Muscle layer of colon (tissue), 2 donors: Measurements from ENCODE around the gene WFDC10A.
"Not testable (repeated sequence)": the region's sequence is repeated elsewhere in the genome, so short reads cannot be mapped to it uniquely, and the experiment has no call there.

Source experiments
- H3K27ac ChIP-seq: one replicate; pipeline ENCODE4 v1.7.0; 2013; ENCODE audit warnings: low read depth, mild to moderate bottlenecking, low read length, moderate library complexity
- H3K27me3 ChIP-seq, 2 donors: one replicate each; pipeline ENCODE4 v1.7.0; 2013; ENCODE audit warnings: low read length in 2 of 2, mild to moderate bottlenecking in 2 of 2; ENCODE audit not compliant: insufficient read depth in 2 of 2, control insufficient read depth in 1 of 2
- H3K36me3 ChIP-seq: one replicate; pipeline ENCODE4 v1.7.0; 2013; ENCODE audit warnings: mild to moderate bottlenecking, low read length; ENCODE audit not compliant: insufficient read depth
- H3K4me1 ChIP-seq: one replicate; pipeline ENCODE4 v1.7.0; 2013; ENCODE audit warnings: mild to moderate bottlenecking, low read length; ENCODE audit not compliant: insufficient read depth
- H3K4me3 ChIP-seq, 2 donors: one replicate each; pipeline ENCODE4 v1.7.0; 2013; ENCODE audit warnings: low read length in 2 of 2, low read depth in 1 of 2, mild to moderate bottlenecking in 1 of 2, moderate library complexity in 1 of 2
- H3K9ac ChIP-seq: one replicate; pipeline ENCODE4 v1.7.0; 2013; ENCODE audit warnings: low read length
- H3K9me3 ChIP-seq: one replicate; pipeline ENCODE4 v1.7.0; 2013; ENCODE audit warnings: mild to moderate bottlenecking, low read length
- donor health status: abdominal sarcoma.
- donor health status: Adenocarcinoma of cecum.

WFDC10A gene

DNA sequence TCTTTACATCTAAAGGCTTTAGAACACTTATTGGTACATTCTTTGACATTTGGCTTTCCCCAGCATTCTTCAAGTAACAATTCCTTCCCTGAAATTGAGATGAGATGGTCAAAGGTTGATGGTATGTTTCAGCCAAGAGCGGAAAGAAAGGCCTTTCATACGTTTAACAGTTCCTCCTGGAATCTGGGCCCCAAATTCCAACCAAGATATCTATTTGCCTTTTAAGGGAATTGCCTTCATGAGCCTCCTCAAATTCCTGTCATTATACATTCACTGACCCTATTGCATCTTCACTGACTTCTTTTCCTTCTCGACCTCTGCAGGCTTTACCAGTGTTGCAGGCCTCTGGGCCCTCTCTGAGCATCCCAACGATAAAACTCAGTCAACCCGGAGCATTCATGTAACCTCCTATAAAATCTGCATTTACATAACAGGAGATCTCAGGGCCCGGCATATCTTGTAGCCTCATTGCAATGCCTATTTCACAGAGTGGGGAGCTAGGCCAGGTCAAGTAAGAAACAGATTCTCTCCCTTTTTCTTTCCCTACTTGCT lies 19.8 kb downstream of the WFDC10A start:
- Histone ChIP-seq H3K4me3 (no peak overlapping the region), H3K36me3 (no peaks in the 10 kb centered on the region), H3K27ac (no peak overlapping the region), H3K27me3 (no peaks in the 10 kb centered on the region), H3K4me1 (no peaks in the 10 kb centered on the region), H3K9me3 (no peaks in the 10 kb centered on the region), H3K9ac (no peak overlapping the region)

DNA sequence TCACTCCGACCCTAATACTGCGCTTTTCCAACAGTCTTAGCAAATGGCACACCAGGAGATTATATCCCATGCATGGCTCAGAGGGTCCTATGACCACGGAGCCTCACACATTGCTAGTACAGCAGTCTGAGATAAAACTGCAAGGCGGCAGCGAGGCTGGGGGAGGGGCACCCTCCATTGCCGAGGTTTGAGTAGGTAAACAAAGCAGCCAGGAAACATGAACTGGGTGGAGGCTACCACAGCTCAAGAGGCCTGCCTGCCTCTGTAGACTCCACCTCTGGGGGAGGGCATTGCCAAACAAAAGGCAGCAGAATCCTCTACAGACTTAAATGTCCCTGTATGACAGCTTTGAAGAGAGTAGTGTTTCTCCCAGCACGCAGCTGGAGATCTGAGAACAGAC lies 22.2 kb downstream of the WFDC10A start:
- H3K9me3 ChIP-seq, H3K27me3 ChIP-seq, H3K4me3 ChIP-seq, H3K9ac ChIP-seq, H3K27ac ChIP-seq, H3K4me1 ChIP-seq, H3K36me3 ChIP-seq: not testable (repeated sequence)

DNA sequence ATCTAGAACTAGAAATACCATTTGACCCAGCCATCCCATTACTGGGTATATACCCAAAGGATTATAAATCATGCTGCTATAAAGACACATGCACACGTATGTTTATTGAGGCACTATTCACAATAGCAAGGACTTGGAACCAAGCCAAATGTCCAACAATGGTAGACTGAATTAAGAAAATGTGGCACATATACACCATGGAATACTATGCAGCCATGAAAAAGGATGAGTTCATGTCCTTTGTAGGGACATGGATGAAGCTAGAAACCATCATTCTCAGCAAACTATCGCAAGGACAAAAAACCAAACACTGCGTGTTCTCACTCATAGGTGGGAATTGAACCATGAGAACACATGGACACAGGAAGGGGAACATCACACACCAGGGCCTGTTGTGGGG lies 27.5 kb downstream of the WFDC10A start:
- H3K4me1 ChIP-seq, H3K27me3 ChIP-seq, H3K9ac ChIP-seq, H3K9me3 ChIP-seq, H3K36me3 ChIP-seq, H3K27ac ChIP-seq, H3K4me3 ChIP-seq: not testable (repeated sequence)

DNA sequence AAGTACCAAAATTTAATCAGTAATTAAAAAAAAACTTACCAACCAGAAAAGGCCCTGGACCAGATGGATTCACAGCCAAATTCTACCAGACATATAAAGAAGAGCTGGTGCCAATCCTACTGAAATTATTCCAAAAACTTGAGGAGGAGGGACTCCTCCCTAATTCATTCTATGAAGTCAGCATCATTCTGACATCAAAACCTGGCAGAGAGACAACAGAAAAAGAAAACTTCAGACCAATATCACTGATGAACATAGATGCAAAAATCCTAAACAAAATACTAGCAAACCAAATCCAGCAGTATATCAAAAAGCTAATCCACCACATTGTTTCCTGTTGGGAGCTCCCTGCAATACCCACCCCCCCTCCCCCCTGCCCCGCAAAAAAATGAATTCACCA lies 40.6 kb downstream of the WFDC10A start, which contains the start of gene WFDC11:
Gene WFDC11 (minus strand): TSS at position 101 of the 400 bp plus-strand sequence. CDS start 19,639 bp downstream, outside the sequence.
- Histone ChIP-seq H3K27ac (no peak within 1 kb of the TSS), H3K4me1 (no peaks in the 10 kb centered on the region), H3K27me3 (no peaks in the 10 kb centered on the region), H3K4me3 (no peak within 1 kb of the TSS), H3K9me3 (no peaks in the 10 kb centered on the region), H3K9ac (no peak within 1 kb of the TSS), H3K36me3 (no peaks in the 10 kb centered on the region)

DNA sequence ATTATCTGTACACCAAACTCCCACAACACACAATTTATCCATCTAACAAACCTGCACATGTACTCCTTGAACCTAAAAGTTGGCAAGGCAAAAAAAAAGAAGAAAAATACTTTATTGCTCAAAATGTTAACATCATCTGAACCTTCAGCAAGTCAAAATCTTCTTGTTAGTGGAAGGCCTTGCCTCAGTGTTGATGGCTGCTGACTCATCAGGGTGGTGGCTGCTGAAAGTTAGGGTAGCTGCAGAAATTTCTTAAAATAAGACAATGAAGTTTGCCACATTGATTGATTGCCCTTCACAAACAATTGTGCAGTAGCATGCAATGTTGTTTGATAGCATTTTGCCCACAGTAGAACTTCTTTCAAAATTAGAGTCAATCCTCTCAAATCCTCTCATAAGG lies 43.2 kb downstream of the WFDC10A start:
- H3K4me1 ChIP-seq, result no peaks in the 10 kb centered on the region

DNA sequence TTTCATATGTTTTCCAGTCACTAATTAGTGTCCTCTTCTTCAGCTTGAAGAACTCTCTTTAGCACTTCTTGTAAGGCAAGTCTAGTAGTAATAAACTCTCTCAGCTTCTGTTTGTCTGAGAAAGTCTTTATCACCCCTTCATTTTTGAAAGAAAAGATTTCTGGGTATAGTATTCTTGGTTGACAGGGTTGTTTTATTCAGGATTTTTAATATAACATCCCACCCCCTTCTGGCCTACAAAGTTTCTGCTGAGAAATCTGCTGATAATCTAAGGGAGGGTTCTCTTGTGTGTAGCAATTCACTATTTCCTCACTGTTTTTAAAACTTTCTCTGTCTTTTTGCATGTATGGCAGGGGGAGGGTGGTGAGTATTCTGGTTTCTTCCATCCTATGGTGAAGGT lies 50.1 kb downstream of the WFDC10A start:
- H3K27ac ChIP-seq, result no peak overlapping the region
- H3K9me3 ChIP-seq, result peaks cover 12% of the 10 kb centered on the region
- no peak overlapping the region for H3K4me3 ChIP-seq
- H3K4me1 ChIP-seq, result no peaks in the 10 kb centered on the region
- no peaks in the 10 kb centered on the region for H3K36me3 ChIP-seq
- no peaks in the 10 kb centered on the region for H3K27me3 ChIP-seq
- no peak overlapping the region for H3K9ac ChIP-seq

More for the DNA sequence above, 43.2 kb downstream of the WFDC10A start:
- Histone ChIP-seq H3K4me3 (no peak overlapping the region), H3K27ac (no peak overlapping the region), H3K9me3 (no peaks in the 10 kb centered on the region), H3K27me3 (no peaks in the 10 kb centered on the region), H3K36me3 (no peaks in the 10 kb centered on the region), H3K9ac (no peak overlapping the region)
